Astrocyte (in vitro differentiated cells and primary cell): ENCODE data around the gene KIF21A.

Experiments
- CTCF ChIP-seq: IDR thresholded peaks from 2 replicates; pipeline ENCODE4 v1.5.1; 2011; ENCODE audit warnings: low read depth, mild to moderate bottlenecking, inconsistent platforms, low read length, moderate library complexity; ENCODE audit not compliant: insufficient read depth
- EZH2 ChIP-seq: IDR thresholded peaks from 2 replicates; pipeline ENCODE4 v1.6.1; 2012; ENCODE audit warnings: mild to moderate bottlenecking, low read length, inconsistent platforms; ENCODE audit not compliant: insufficient read depth

GRCh38 chr12:39467432-39467870 lies 24.5 kb upstream of the KIF21A start:
- no peak for TF ChIP-seq CTCF
- TF ChIP-seq EZH2, result no peak
